GM12878 (cell line): ENCODE data around the gene CELSR3. TPM values are rescaled to one million over a fixed set of nuclear protein-coding genes. Genes with fewer than 3 reads are reported as not detected.

Experiments used
- IRF5 ChIP-seq: fragments of 450-650 bp; IDR thresholded peaks from 2 replicates; pipeline ENCODE4 v1.6.1; 2017; ENCODE audit warnings: borderline replicate concordance
- MAX ChIP-seq: IDR thresholded peaks from 2 replicates; pipeline ENCODE4 v1.6.1; 2012; ENCODE audit warnings: low read depth, low read length, improper control_type of control experiment
- REST ChIP-seq: IDR thresholded peaks from 2 replicates; pipeline ENCODE4 v1.6.1; 2012; ENCODE audit warnings: mild to moderate bottlenecking, low read depth, low read length
- SKIL ChIP-seq: fragments of 450-650 bp; IDR thresholded peaks from 2 replicates; pipeline ENCODE4 v1.6.1; 2017; ENCODE audit warnings: mild to moderate bottlenecking, low read depth, inconsistent platforms; ENCODE audit not compliant: poor library complexity, severe bottlenecking
- SP1 ChIP-seq: IDR thresholded peaks from one replicate; pipeline ENCODE4 v1.6.1; 2011; ENCODE audit warnings: low read depth, low read length
- WRNIP1 ChIP-seq: IDR thresholded peaks from 2 replicates; pipeline ENCODE4 v1.6.1; 2011; ENCODE audit warnings: low read depth, low read length, improper control_type of control experiment, borderline replicate concordance
- YY1 ChIP-seq: IDR thresholded peaks from 2 replicates; pipeline ENCODE4 v1.6.1; 2011; ENCODE audit warnings: low read depth, mild to moderate bottlenecking, low read length
- ZBTB4 ChIP-seq: fragments of 450-650 bp; formaldehyde crosslinking; IDR thresholded peaks from 2 replicates; pipeline ENCODE4 v1.4.0; 2022; ENCODE audit warnings: mild to moderate bottlenecking, moderate library complexity
- ZNF592 ChIP-seq: fragments of 450-650 bp; IDR thresholded peaks from 2 replicates; pipeline ENCODE4 v1.6.1; 2017; ENCODE audit warnings: mild to moderate bottlenecking, moderate library complexity
- polyA plus RNA-seq, 11 experiments: library from polyadenylated mRNA; depleted of rRNA in 4 of 11; unstranded in 6 of 11; stranded (reverse) in 5 of 11; fragments of >200 nt; fragmentation: Nextera tagmentation in 4 of 11; fragmentation: Illumina TruSeq in 1 of 11; extraction: Ambion mirVana in 4 of 11; extraction: Trizol in 1 of 11; gene quantifications; 1 replicate in 1 of 11; 2 replicates in 10 of 11; pipeline versions ENCODE4 v1.2.1 to v1.2.3, GENCODE V29; 2011 to 2016; ENCODE audit warnings: inconsistent platforms in 2 of 11, missing spikeins in 2 of 11, low read depth in 1 of 11
- total RNA-seq, 4 experiments: library from RNA; depleted of rRNA in 3 of 4; stranded (reverse); fragments of >200 nt in 3 of 4; fragmentation: Illumina TruSeq in 1 of 4; extraction: Trizol in 1 of 4; gene quantifications; 2 replicates each; pipeline versions ENCODE4 v1.2.1 to v1.2.3, GENCODE V29; 2013 to 2021

Gene CELSR3
- total and polyA plus RNA-seq, 10 of the 15 experiments (the other 5 are each of a cell fraction or from before 2014, with no cell fraction given) = 0.08 to 1.6 (median 0.57) TPM

- no peak for TF ChIP-seq ZBTB4 (CRISPR knock-in tag)
- TF ChIP-seq ZNF592 = no peak
- TF ChIP-seq REST = no peak
- no peak for TF ChIP-seq MAX
- TF ChIP-seq SP1 = no peak
- no peak for TF ChIP-seq SKIL
- TF ChIP-seq IRF5 = no peak
- no peak for TF ChIP-seq YY1
- no peak for TF ChIP-seq WRNIP1
Measured at GRCh38 chr3:48601622-48601994, 61.1 kb downstream of the CELSR3 start (continued).
